Breast epithelium (tissue), 3 donors: Measurements from ENCODE around the gene HAGH.

Experiments used
- CTCF ChIP-seq, 3 donors: fragments of 450-650 bp; IDR thresholded peaks; one replicate each; pipeline ENCODE4 v1.5.1; 2016 to 2017; ENCODE audit warnings: antibody characterized with exemption in 3 of 3, mild to moderate bottlenecking in 3 of 3, moderate library complexity in 3 of 3
- POLR2A ChIP-seq: fragments of 450-650 bp; IDR thresholded peaks from one replicate; pipeline ENCODE4 v1.6.1; 2016; ENCODE audit warnings: antibody characterized with exemption, mild to moderate bottlenecking, moderate library complexity

- TF ChIP-seq CTCF (IDR thresholded peaks at IDR 0.05) (no peak), POLR2A (no peak)
Observed at GRCh38 chr16:1775846-1776671, 50.6 kb downstream of the HAGH start.
